Endodermal cell (in vitro differentiated cells): ENCODE results near the gene FH. TPM values are rescaled to one million over a fixed set of nuclear protein-coding genes. Genes with fewer than 3 reads are reported as not detected.

ENCODE experiments used
- DNase-seq: peaks from one replicate; pipeline ENCODE4 v3.0.0-alpha.2; 2017
- H3K27ac ChIP-seq: 2 replicates; pipeline ENCODE4 v1.5.1; 2013; ENCODE audit warnings: mild to moderate bottlenecking, low read depth, low read length, moderate library complexity
- H3K27me3 ChIP-seq: 2 replicates; pipeline ENCODE4 v1.6.1; 2013; ENCODE audit warnings: mild to moderate bottlenecking, low read length, moderate library complexity; ENCODE audit not compliant: insufficient read depth, control insufficient read depth, poor library complexity, severe bottlenecking
- H3K36me3 ChIP-seq: 2 replicates; pipeline ENCODE4 v1.7.0; 2013; ENCODE audit warnings: mild to moderate bottlenecking, low read length, moderate library complexity; ENCODE audit not compliant: control insufficient read depth, insufficient read depth
- H3K4me1 ChIP-seq: one replicate; pipeline ENCODE4 v1.7.0; 2013; ENCODE audit warnings: low read length; ENCODE audit not compliant: control insufficient read depth, insufficient read depth
- H3K4me3 ChIP-seq: 2 replicates; pipeline ENCODE4 v1.5.1; 2013; ENCODE audit warnings: mild to moderate bottlenecking, low read length, moderate library complexity
- H3K9ac ChIP-seq: 2 replicates; pipeline ENCODE4 v1.6.1; 2013; ENCODE audit warnings: mild to moderate bottlenecking, low read length, moderate library complexity; ENCODE audit not compliant: poor library complexity, severe bottlenecking; ENCODE audit errors: extremely low read depth
- H3K9me3 ChIP-seq: 2 replicates; pipeline ENCODE4 v1.6.1; 2013; ENCODE audit warnings: mild to moderate bottlenecking, low read length, moderate library complexity; ENCODE audit not compliant: control insufficient read depth
- H3K27ac Mint-ChIP-seq: 2 replicates; pipeline ENCODE4 v1.8.0; 2020; ENCODE audit warnings: mixed read lengths
- H3K27me3 Mint-ChIP-seq: 2 replicates; pipeline ENCODE4 v1.8.0; 2021; ENCODE audit warnings: mild to moderate bottlenecking, mixed read lengths; ENCODE audit not compliant: insufficient read depth
- H3K36me3 Mint-ChIP-seq: 2 replicates; pipeline ENCODE4 v1.8.0; 2020; ENCODE audit warnings: low read depth, mixed read lengths
- H3K4me1 Mint-ChIP-seq: 2 replicates; pipeline ENCODE4 v1.8.0; 2020; ENCODE audit warnings: mixed read lengths
- H3K4me3 Mint-ChIP-seq: 2 replicates; pipeline ENCODE4 v1.8.0; 2020; ENCODE audit warnings: mild to moderate bottlenecking, moderate library complexity, mixed read lengths
- H3K9me3 Mint-ChIP-seq: 2 replicates; pipeline ENCODE4 v1.8.0; 2020; ENCODE audit warnings: mild to moderate bottlenecking, mixed read lengths
- CTCF ChIP-seq: fragments of 200-600 bp; sonication (generic); conservative IDR thresholded peaks from 2 replicates; pipeline ENCODE4 v1.5.0; 2021; ENCODE audit warnings: antibody characterized with exemption, mild to moderate bottlenecking
- WGBS, 2 experiments: methylation state at CpG; one replicate each; pipeline versions ENCODE4 v1.1.5 to v1.1.7; 2013; ENCODE audit warnings: missing lambda C conversion rate in 2 of 2, mixed read lengths in 1 of 2; ENCODE audit not compliant: insufficient coverage in 1 of 2, insufficient read length in 1 of 2; 5-methylcytosine and 5-hydroxymethylcytosine counted together
- total RNA-seq, 2 donors: library from RNA; stranded (reverse); fragmentation: NEBNext Ultra II Directional in 1 of 2; extraction: Animal tissue kit (Norgen Biotek cat#: 25700) in 1 of 2; gene quantifications; 2 replicates in 1 of 2; 3 replicates in 1 of 2; pipeline ENCODE4 v1.2.1, GENCODE V29; 2021

Gene FH
- total RNA-seq, 2 donors from 2014 or later = 65.5 to 66.7 TPM

GRCh38 chr1:241548008-241548407, 28.5 kb upstream of the FH start:
- no peak overlapping the region for H3K9ac ChIP-seq
- peaks cover 4% of the 10 kb centered on the region for H3K4me1 ChIP-seq
- no peak overlapping the region for H3K4me3 Mint-ChIP-seq
- H3K9me3 ChIP-seq = no peaks in the 10 kb centered on the region
- H3K27me3 Mint-ChIP-seq = no peaks in the 10 kb centered on the region
- peaks cover 10% of the 10 kb centered on the region for H3K4me1 Mint-ChIP-seq
- H3K36me3 ChIP-seq = no peaks in the 10 kb centered on the region
- no peak overlapping the region for H3K4me3 ChIP-seq
- no peak overlapping the region for H3K27ac ChIP-seq
- no peak for TF ChIP-seq CTCF
- no peak overlapping the region for H3K27ac Mint-ChIP-seq
- H3K9me3 Mint-ChIP-seq = no peaks in the 10 kb centered on the region
- H3K36me3 Mint-ChIP-seq = no peaks in the 10 kb centered on the region
- H3K27me3 ChIP-seq = no peaks in the 10 kb centered on the region
- 75 to 85% methylated on average over 1 to 2 of the region's 2 CpGs for WGBS, 2 experiments
- no peak for DNase-seq

- no peaks in the 10 kb centered on the region for H3K36me3 ChIP-seq
- no peaks in the 10 kb centered on the region for H3K9me3 ChIP-seq
- H3K27me3 ChIP-seq = no peaks in the 10 kb centered on the region
- no peaks in the 10 kb centered on the region for H3K9me3 Mint-ChIP-seq
- TF ChIP-seq CTCF = no peak
- H3K27ac Mint-ChIP-seq = no peak overlapping the region
- no peaks in the 10 kb centered on the region for H3K36me3 Mint-ChIP-seq
- no peak overlapping the region for H3K4me3 ChIP-seq
- peaks cover 4% of the 10 kb centered on the region for H3K4me1 ChIP-seq
- H3K4me1 Mint-ChIP-seq = no peaks in the 10 kb centered on the region
- H3K27me3 Mint-ChIP-seq = no peaks in the 10 kb centered on the region
- H3K9ac ChIP-seq = no peak overlapping the region
- no peak overlapping the region for H3K4me3 Mint-ChIP-seq
- no peak for DNase-seq
- WGBS, 2 experiments = 96 to 98% methylated on average over 5 to 6 of the region's 7 CpGs
- H3K27ac ChIP-seq = no peak overlapping the region
Observed at GRCh38 chr1:241542199-241542907, 22.8 kb upstream of the FH start.

- H3K36me3 Mint-ChIP-seq = no peaks in the 10 kb centered on the region
- Histone ChIP-seq H3K27me3 (no peaks in the 10 kb centered on the region), H3K4me3 (no peak overlapping the region), H3K27ac (no peak overlapping the region), H3K4me1 (peaks cover 8% of the 10 kb centered on the region), H3K9me3 (no peaks in the 10 kb centered on the region), H3K9ac (no peak overlapping the region), H3K36me3 (no peaks in the 10 kb centered on the region)
- no peak overlapping the region for H3K27ac Mint-ChIP-seq
- 89 to 100% methylated on average over 1 to 2 of the region's 2 CpGs for WGBS, 2 experiments
- H3K9me3 Mint-ChIP-seq = no peaks in the 10 kb centered on the region
- H3K4me3 Mint-ChIP-seq = no peak overlapping the region
- TF ChIP-seq CTCF = no peak
- no peak for DNase-seq
- H3K27me3 Mint-ChIP-seq = no peaks in the 10 kb centered on the region
- H3K4me1 Mint-ChIP-seq = peaks cover 3% of the 10 kb centered on the region
Observed at GRCh38 chr1:241536969-241537368, 17.4 kb upstream of the FH start.
